Left renal cortex interstitium (tissue), 4 donors: ENCODE measurements around the gene GAK. TPM values are rescaled to one million over a fixed set of nuclear protein-coding genes. Genes with fewer than 3 reads are reported as not detected.

Experiments
- DNase-seq, 4 donors: peaks; one replicate each; pipeline ENCODE4 v3.0.0-alpha.2; 2013; ENCODE audit warnings: low read depth in 4 of 4, low spot score in 2 of 4, missing footprints in 1 of 4
- polyA plus RNA-seq, 4 donors: library from polyadenylated mRNA; unstranded; fragments of 120-200 nt; gene quantifications; one replicate each; pipeline ENCODE4 v1.2.1, GENCODE V29; 2013; ENCODE audit not compliant: insufficient read length in 4 of 4

The GAK gene
- polyA plus RNA-seq, 4 donors: 47.4 to 91.5 (median 70.5) TPM

DNA sequence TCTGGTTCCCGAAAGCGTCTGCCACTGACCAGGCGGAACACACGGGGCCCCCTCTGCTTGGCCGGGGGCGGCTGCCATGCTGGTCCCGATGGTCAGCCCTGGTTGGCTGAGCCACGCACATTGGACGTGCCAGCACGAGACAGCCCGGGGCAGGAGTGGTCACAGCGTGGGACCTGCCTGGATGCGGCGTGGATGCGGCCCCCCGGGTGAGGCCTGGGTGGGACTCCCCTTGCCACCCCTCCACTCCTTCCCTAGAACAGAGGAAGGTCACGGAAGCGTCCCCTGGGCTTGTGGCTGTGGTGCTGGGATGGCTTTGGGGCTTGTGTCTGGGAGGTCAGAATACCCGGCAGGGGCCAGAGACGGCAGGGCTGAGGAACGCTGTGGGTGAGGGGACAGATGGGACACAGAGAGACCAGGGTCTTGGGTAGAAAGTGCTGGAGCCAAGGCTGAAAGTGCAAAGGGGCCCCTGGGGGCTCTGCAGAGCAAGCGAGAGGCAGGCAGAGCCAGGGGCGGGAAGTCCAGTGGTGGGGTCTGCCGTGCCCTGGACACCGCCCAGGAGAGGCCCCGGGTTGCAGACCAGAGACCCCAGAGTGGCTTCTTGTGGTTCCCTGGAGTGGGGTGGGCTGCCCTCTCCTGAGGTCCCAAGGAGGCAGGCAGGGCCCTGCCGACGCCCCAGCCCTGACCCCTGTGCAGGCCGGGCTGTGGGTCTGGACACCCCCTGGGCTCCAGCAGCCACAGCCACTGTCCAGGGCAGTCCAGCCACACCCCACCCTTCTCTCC is 97.6 kb downstream of the GAK start:
- no peak for DNase-seq

DNA sequence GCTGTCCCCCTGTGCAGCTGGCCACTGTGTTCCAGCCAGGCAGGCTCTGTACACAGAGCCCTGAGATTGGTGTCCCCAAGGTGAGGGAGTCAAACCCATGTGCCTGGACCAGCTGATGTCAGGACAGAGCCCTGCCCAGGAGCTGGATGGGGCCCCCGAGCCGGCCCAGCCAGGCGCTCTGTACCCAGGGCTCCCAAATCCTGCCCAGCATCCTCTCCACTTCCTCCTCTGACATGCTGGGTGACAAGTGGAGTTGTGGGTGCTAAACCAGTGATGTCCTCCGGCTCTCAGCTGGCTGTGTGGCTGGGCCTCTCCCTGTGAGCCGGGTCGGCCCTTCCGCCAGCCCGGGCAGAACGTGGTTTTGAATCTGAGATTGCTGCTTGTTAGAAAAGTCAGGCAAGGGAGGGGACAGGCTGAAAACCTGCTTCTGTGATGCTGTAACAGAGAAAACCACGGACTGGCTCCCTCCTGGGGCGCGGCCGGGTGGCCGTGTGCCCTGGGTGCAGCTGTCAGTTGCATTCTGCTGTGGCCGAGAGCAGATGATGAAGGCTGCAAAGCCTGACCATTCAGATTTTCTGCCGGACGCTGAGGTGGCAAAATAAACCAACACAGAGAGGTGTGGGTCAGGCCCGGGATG is 98.3 kb downstream of the GAK start:
- DNase-seq: no peak

- DNase-seq: no peak
These were observed 99.0 kb downstream of the GAK start for GRCh38 chr4:833156-833555.

- DNase-seq: no peak
These were observed 99.6 kb downstream of the GAK start for GRCh38 chr4:832536-832935.

DNA sequence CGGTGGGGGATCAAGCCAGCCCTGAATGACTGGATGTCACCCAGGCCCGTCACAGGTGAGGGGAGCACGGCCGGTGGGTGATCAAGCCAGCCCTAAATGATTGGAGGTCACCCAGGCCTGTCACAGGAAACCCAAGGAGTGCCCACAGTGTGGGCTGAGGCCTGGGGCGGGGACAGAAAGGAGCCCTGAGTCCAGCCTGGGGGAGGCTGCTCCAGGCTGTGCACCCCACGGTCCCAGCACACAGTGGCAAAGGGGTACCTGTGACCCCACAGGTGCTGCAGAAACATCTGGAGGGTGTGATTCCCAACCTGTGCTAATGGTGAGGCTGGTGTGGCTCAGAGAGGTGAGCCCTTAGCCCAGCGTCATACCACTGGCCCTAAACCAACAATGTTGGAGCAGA is 100.0 kb downstream of the GAK start:
- DNase-seq: no peak

GRCh38 chr4:831483-831805 is 100.7 kb downstream of the GAK start:
- no peak for DNase-seq

- no peak for DNase-seq
These were observed 101.3 kb downstream of the GAK start for GRCh38 chr4:830601-831482.

DNA sequence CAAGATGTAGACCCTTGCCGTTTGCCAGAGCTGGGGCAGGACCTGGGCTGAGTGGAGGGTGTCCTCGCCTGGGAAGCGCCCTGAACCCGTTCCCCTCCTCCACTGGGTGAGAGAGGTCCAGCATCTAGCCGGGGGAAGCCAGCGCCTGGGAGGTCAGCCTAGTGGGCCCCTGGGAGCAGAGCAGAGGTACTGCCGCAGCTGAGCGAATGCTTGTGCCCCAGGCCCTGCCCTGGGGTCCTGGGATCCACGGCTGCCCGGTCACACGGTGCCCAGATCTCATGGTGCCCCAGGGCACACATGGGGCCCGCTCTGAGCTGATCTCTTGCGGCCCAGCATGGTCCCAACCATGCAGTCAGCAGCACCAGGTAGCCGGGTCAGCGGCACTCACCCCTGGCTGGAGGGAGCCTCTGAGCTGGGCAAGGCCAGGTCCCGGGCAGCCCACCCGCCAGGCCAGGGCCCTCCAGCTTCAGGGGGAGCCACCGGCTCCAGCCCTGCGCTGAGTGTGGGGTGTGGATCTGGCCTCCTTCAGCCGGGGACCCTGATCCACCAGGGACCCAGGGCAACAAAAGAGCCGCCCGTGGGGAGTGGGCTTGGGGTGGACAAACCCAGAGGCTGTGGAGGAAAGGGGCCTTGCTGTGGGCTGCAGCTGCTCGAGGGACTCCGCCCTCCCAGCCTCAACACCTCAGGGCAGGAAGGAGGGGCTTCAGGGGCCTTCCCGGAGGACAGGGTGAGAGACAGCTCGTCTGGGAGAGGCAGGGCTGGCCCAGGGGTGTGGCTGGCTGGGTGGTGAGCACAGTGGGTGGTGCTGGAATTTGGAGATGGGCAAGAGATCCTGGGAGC is 102.1 kb downstream of the GAK start:
- no peak for DNase-seq

GRCh38 chr4:829291-829690 is 102.8 kb downstream of the GAK start:
- DNase-seq: no peak

DNA sequence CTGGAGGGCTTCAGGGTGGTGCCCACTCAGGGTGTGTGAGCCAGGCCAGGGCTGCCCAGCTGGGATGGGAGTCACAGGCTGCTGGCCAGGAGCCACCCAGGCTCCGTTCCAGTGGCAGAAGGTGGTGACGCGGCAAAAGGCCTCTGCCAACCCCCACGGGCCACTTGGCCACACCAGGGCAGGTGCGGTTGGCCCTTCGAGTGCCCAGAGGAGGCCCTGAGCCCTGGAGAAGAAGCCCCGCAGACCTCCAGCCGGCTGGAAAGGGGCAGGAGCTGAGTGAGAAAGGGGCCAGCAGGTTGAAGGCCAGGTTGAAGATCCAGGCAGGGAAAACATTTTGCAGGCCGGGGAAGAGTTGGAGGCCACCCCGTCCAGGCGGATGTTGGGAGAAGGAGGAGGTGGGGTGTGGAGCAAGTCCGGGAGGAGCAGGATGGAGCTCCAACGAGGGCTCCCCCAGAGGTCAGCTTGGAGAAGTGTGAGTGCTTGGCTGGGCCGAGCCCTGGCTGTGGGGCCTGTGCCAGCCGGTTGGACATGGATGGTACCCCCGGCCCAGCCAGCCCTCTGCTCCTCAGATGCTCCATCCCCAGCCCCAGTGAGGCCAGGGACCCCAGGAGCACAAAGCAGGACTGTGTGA is 103.4 kb downstream of the GAK start:
- no peak for DNase-seq

- DNase-seq: no peak
These were observed 104.7 kb downstream of the GAK start for GRCh38 chr4:827209-828081.

- DNase-seq: no peak
These were observed 105.5 kb downstream of the GAK start for GRCh38 chr4:826508-827208.

- no peak for DNase-seq
These were observed 106.2 kb downstream of the GAK start, which contains the start of gene CPLX1 for GRCh38 chr4:825971-826330. Gene CPLX1 (minus strand): TSS chr4:826129. CDS start chr4:824522, 1,607 bp downstream.

DNA sequence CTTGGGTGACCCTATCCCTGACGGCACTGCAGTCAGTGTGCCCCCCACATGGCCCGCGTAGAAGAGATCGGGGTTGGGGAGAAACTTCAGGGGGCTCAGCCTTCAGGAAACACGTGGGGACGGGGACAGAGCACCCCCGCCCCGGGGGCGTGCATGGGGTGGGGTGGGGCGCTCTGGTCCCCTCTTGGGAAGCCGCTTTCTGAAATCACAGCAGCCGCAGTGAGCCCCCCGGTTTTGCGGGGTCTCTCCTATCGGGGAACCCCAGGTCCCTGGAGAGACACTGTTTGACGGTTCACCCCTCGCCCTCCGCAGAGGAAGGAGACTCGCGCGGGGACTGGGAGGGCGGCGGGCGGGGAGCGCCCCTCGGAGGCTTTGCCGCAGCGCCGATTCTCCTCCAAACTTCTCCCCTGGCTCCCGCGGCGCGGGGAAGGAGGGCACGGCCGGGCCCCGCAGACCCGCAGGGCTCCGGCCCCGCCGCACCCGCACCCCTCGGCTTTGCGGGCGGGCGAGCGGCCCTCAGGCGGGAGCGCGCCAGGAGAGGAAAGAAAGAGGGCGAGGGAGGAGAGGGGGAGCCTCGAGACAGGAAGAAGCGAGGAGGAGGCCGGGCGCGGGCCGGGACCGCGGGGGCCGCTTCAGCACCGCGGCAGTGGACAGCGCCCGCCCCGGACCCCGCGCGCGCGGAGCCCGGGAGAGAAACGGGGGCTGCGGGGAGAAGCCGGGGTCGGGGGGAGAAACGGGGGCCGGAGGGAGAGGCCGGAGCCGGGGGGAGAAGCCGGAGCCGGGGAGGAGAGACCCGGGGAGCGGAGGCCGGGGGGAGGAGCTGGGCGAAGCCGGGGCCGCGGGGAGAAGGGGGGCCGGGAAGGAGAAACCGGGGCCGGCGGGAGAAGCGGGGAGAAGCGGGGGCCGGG is 106.8 kb downstream of the GAK start:
- DNase-seq: no peak

GRCh38 chr4:824461-825062 is 107.6 kb downstream of the GAK start:
- no peak for DNase-seq

- no peak for DNase-seq
These were observed 108.2 kb downstream of the GAK start for GRCh38 chr4:823761-824460.
